WTC11 (cell line): Measurements from ENCODE around the gene EIF4E1B.

Experiments used
- AR ChIP-seq: fragments of 250-450 bp; sonication (Bioruptor Pico); IDR thresholded peaks from 2 replicates; pipeline ENCODE4 v1.9.0; 2021; ENCODE audit warnings: mild to moderate bottlenecking
- ATF6 ChIP-seq: sonication (generic); formaldehyde crosslinking; IDR thresholded peaks from 2 replicates; pipeline ENCODE4 v1.8.1; 2023; ENCODE audit warnings: mild to moderate bottlenecking, missing genetic modification reagents
- CTCF ChIP-seq: fragments of 200-600 bp; IDR thresholded peaks from 2 replicates; pipeline ENCODE4 v1.8.0; 2022; ENCODE audit warnings: antibody characterized with exemption
- FOXP4 ChIP-seq: sonication (generic); formaldehyde crosslinking; IDR thresholded peaks from 2 replicates; pipeline ENCODE4 v1.8.0; 2022; ENCODE audit warnings: mild to moderate bottlenecking, missing genetic modification reagents
- OVOL2 ChIP-seq: fragments of 250-450 bp; sonication (Bioruptor Pico); IDR thresholded peaks from 2 replicates; pipeline ENCODE4 v1.9.0; 2021; ENCODE audit warnings: mild to moderate bottlenecking, borderline replicate concordance
- ZBTB21 ChIP-seq: sonication (generic); formaldehyde crosslinking; IDR thresholded peaks from 2 replicates; pipeline ENCODE4 v1.8.1; 2023; ENCODE audit warnings: mild to moderate bottlenecking, missing genetic modification reagents, borderline replicate concordance

GRCh38 chr5:176663566-176663965, 33.1 kb downstream of the EIF4E1B start:
- TF ChIP-seq OVOL2 (CRISPR knock-in tag) (no peak), CTCF (no peak), ZBTB21 (CRISPR knock-in tag) (no peak), FOXP4 (no peak), ATF6 (CRISPR knock-in tag) (no peak), AR (CRISPR knock-in tag) (no peak)
